Stomach (tissue), 4 donors: ENCODE results near the gene GPD2.

Experiments used
- EP300 ChIP-seq: sonication (generic); formaldehyde crosslinking; IDR thresholded peaks from one replicate; pipeline ENCODE4 v1.6.1; 2017; ENCODE audit warnings: antibody characterized with exemption
- POLR2A ChIP-seq, 4 donors: fragments of 450-650 bp; IDR thresholded peaks; one replicate each; pipeline ENCODE4 v1.6.1; 2016; ENCODE audit warnings: antibody characterized with exemption in 4 of 4, control low read depth in 2 of 4, mild to moderate bottlenecking in 1 of 4, moderate library complexity in 1 of 4
- TF ChIP-seq, protein P1 (sequence below), 7 experiments: fragments of 450-650 bp in 4 of 7; fragments of 200-600 bp in 3 of 7; sonication (generic) in 3 of 7; IDR thresholded peaks; one replicate each; pipeline ENCODE4 v1.5.1; 2016 to 2019; ENCODE audit warnings: antibody characterized with exemption in 7 of 7, control low read depth in 2 of 7, mild to moderate bottlenecking in 1 of 7

GRCh38 chr2:156437272-156437930, 1.2 kb downstream of the GPD2 start:
- TF ChIP-seq, protein P1, sequence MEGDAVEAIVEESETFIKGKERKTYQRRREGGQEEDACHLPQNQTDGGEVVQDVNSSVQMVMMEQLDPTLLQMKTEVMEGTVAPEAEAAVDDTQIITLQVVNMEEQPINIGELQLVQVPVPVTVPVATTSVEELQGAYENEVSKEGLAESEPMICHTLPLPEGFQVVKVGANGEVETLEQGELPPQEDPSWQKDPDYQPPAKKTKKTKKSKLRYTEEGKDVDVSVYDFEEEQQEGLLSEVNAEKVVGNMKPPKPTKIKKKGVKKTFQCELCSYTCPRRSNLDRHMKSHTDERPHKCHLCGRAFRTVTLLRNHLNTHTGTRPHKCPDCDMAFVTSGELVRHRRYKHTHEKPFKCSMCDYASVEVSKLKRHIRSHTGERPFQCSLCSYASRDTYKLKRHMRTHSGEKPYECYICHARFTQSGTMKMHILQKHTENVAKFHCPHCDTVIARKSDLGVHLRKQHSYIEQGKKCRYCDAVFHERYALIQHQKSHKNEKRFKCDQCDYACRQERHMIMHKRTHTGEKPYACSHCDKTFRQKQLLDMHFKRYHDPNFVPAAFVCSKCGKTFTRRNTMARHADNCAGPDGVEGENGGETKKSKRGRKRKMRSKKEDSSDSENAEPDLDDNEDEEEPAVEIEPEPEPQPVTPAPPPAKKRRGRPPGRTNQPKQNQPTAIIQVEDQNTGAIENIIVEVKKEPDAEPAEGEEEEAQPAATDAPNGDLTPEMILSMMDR (IDR thresholded peaks at IDR 0.05): no peak
- TF ChIP-seq POLR2A (IDR thresholded peaks at IDR 0.05): no peak
- TF ChIP-seq EP300: no peak
